ENCODE measurements around the gene KRTAP12-3.

GRCh38 chr21:44664691-44665090 is 7.0 kb downstream of the KRTAP12-3 start:
- TF ChIP-seq, protein P1, sequence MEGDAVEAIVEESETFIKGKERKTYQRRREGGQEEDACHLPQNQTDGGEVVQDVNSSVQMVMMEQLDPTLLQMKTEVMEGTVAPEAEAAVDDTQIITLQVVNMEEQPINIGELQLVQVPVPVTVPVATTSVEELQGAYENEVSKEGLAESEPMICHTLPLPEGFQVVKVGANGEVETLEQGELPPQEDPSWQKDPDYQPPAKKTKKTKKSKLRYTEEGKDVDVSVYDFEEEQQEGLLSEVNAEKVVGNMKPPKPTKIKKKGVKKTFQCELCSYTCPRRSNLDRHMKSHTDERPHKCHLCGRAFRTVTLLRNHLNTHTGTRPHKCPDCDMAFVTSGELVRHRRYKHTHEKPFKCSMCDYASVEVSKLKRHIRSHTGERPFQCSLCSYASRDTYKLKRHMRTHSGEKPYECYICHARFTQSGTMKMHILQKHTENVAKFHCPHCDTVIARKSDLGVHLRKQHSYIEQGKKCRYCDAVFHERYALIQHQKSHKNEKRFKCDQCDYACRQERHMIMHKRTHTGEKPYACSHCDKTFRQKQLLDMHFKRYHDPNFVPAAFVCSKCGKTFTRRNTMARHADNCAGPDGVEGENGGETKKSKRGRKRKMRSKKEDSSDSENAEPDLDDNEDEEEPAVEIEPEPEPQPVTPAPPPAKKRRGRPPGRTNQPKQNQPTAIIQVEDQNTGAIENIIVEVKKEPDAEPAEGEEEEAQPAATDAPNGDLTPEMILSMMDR (IDR thresholded peaks at IDR 0.05), result no peak
- no peak for TF ChIP-seq POLR2A (IDR thresholded peaks at IDR 0.05)
